Brain microvascular endothelial cell (primary cell): ENCODE data around the gene TARBP1.

Source experiments
- DNase-seq: peaks from one replicate; pipeline ENCODE4 v3.0.0-alpha.2; 2020
- H3K27ac ChIP-seq: fragments of 250-450 bp; sonication (Bioruptor Pico); 2 replicates; pipeline ENCODE4 v1.5.1; 2020; ENCODE audit warnings: mild to moderate bottlenecking, moderate library complexity
- H3K27me3 ChIP-seq: fragments of 250-450 bp; sonication (Bioruptor Pico); replicated peaks from 2 replicates; pipeline ENCODE4 v1.5.1; 2020; ENCODE audit warnings: mild to moderate bottlenecking
- H3K36me3 ChIP-seq: fragments of 250-450 bp; sonication (Bioruptor Pico); replicated peaks from 2 replicates; pipeline ENCODE4 v1.5.1; 2020; ENCODE audit warnings: mild to moderate bottlenecking
- H3K4me3 ChIP-seq: 2 replicates; pipeline ENCODE4 v1.5.1; 2011; ENCODE audit warnings: low read depth, mild to moderate bottlenecking, control low read depth, low read length, moderate library complexity
- in situ Hi-C: cut with HindIII; loops from 2 replicates; pipeline ENCODE4 v1.10.0; 2017; ENCODE audit warnings: low sequenced_read_pairs, low pct_ligation_motif_present
- TF ChIP-seq, protein P1 (sequence below): IDR thresholded peaks from 2 replicates; pipeline ENCODE4 v1.5.1; 2011; ENCODE audit warnings: low read depth, mild to moderate bottlenecking, moderate library complexity, low read length, control low read depth, inconsistent platforms; ENCODE audit errors: missing control alignments

The TARBP1 gene

DNA sequence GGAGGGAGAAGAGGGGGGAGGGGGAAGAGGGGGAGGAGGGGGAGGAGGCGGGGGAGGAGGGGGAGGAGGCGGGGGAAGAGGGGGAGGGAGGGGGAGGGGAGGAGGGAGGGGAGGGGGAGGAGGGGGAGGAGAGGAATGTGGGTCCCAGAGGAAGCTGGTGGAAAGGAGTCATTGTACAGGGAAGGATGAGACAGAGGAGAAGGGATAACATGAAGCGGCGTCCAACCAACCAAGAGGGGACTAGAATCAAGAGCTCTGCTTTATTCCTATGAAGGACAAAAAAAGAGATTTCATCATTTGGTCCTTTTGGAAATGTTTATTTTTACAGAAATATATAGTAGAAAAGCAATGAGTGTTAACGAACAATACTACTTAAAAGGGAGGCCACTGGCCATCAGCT lies 81.2 kb downstream of the TARBP1 start:
- H3K27me3 ChIP-seq = no peaks in the 10 kb centered on the region
- no peak for DNase-seq
- no peak overlapping the region for H3K27ac ChIP-seq
- H3K4me3 ChIP-seq = no peak overlapping the region
- in situ Hi-C loops = no loop called here
- TF ChIP-seq, protein P1, sequence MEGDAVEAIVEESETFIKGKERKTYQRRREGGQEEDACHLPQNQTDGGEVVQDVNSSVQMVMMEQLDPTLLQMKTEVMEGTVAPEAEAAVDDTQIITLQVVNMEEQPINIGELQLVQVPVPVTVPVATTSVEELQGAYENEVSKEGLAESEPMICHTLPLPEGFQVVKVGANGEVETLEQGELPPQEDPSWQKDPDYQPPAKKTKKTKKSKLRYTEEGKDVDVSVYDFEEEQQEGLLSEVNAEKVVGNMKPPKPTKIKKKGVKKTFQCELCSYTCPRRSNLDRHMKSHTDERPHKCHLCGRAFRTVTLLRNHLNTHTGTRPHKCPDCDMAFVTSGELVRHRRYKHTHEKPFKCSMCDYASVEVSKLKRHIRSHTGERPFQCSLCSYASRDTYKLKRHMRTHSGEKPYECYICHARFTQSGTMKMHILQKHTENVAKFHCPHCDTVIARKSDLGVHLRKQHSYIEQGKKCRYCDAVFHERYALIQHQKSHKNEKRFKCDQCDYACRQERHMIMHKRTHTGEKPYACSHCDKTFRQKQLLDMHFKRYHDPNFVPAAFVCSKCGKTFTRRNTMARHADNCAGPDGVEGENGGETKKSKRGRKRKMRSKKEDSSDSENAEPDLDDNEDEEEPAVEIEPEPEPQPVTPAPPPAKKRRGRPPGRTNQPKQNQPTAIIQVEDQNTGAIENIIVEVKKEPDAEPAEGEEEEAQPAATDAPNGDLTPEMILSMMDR = no peak
- H3K36me3 ChIP-seq = peaks cover 6% of the 10 kb centered on the region

DNA sequence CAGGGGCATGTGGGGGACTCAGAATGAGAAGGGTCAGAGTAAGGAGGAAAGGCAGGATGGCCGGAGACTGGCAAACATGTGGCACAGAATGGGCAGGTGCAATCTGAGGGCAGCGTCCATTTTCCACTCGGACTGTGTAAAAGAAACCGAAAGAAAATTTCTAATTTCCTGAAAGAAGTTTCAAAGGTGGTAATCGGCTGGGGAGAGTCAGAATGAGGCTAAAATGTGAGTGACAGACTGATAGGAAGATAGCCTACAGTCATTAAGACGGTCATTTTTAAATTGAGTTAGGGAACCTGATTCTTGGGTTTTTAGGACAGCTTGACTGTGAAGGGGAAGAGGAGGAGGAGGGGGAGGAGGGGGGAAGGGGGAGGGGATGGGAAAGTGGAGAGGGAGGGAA lies 82.1 kb downstream of the TARBP1 start:
- no peak for DNase-seq
- Histone ChIP-seq H3K27me3 (no peaks in the 10 kb centered on the region), H3K4me3 (no peak overlapping the region), H3K27ac (no peak overlapping the region), H3K36me3 (peaks cover 8% of the 10 kb centered on the region)
- in situ Hi-C loops = no loop called here
- TF ChIP-seq, protein P1 = no peak

DNA sequence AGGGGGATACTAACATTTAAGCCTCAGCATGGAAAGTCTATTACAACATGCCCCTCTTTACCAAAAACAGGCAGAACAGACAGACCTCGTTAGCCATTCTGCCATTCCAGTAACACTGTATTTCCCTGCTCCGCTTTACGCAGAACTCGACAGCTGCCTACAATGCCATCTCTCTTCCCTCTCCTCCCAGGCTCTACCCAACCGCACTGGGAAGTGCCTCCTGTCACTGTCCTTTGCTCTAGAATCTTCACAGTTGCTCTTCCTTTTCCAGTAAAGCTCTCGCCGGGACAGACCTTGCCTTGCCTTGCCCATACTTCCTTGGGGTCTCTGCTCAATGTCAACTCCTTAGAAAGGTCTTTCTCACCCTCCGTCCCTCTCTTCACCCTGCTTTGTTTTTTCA lies 82.9 kb downstream of the TARBP1 start:
- in situ Hi-C loops = no loop called here
- Histone ChIP-seq H3K36me3 (peaks cover 9% of the 10 kb centered on the region), H3K4me3 (no peak overlapping the region), H3K27ac (no peak overlapping the region), H3K27me3 (no peaks in the 10 kb centered on the region)
- TF ChIP-seq, protein P1 = no peak
- no peak for DNase-seq

DNA sequence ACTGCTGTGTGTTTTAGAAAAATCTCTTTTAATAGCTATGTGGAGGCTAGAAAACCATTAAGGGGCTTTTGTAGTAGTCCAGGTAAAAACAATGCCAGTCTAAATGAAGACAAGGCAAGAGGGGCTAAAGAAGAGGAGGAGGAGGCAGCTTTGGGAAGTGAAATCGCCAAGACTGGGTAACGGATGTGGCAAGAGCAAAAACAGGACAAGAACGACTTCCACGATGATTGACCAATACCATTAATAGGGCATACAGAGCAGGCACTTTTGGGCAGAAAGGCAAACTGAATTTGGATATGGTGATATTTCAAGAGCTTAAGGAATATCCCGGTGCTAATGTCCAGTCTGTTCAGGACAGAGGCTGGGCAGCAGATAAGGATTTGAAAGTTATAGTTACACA lies 83.7 kb downstream of the TARBP1 start:
- DNase-seq = no peak
- H3K4me3 ChIP-seq = no peak overlapping the region
- no peaks in the 10 kb centered on the region for H3K27me3 ChIP-seq
- no peak overlapping the region for H3K27ac ChIP-seq
- in situ Hi-C loops = no loop called here
- TF ChIP-seq, protein P1 = no peak
- H3K36me3 ChIP-seq = peaks cover 12% of the 10 kb centered on the region

DNA sequence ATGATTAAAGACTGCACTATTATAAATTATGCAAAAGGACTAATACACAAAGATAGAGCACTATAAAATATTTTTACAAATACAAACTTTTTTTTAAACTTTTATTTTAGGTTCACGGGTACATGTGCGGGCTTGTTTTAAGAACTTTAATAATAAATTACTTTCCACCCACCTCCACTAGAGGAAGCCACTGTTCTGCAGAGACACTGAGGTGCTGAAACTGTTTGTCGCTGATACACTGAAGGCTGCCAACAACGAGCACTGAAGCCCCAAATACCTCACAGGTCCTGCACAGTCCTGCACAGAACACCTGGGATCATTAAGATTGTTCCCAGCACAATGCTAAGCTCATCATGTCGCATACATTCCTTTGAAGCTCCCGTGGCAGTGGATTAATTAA lies 85.8 kb downstream of the TARBP1 start:
- no peak overlapping the region for H3K27ac ChIP-seq
- H3K4me3 ChIP-seq = no peak overlapping the region
- H3K27me3 ChIP-seq = no peaks in the 10 kb centered on the region
- DNase-seq = no peak
- H3K36me3 ChIP-seq = peaks cover 12% of the 10 kb centered on the region
- TF ChIP-seq, protein P1 = no peak
- in situ Hi-C loops = no loop called here

DNA sequence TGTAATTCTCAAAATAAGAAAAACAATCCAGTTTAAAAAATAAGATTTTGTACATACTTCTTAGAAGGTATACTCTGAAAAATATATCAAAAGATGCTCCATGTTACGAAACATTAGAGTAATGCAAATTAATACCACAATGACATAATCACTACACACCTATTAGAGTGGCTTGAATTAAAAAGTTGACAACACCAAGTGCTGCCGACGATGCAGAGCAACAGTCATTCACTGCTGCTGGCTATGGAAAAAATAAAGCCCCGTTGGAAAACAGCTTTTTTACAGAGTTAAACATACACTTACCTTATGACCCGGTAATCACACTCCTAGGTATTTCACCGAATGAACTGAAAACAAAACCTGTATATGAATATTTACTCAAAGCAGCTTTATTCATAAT lies 90.9 kb downstream of the TARBP1 start:
- Histone ChIP-seq H3K27me3 (no peaks in the 10 kb centered on the region), H3K36me3 (peaks cover 8% of the 10 kb centered on the region), H3K4me3 (no peak overlapping the region), H3K27ac (no peak overlapping the region)
- TF ChIP-seq, protein P1 = no peak
- no peak for DNase-seq
- in situ Hi-C loops = no loop called here
